Hindlimb muscle (tissue), 1 donor: ENCODE data around the gene PCDHGA11. TPM values are rescaled to one million over a fixed set of nuclear protein-coding genes. Genes with fewer than 3 reads are reported as not detected.
"Not testable (repeated sequence)": the region's sequence is repeated elsewhere in the genome, so short reads cannot be mapped to it uniquely, and the experiment has no call there.

Source experiments
- DNase-seq: peaks from one replicate; pipeline ENCODE4 v3.0.0-alpha.2; 2013
- polyA plus RNA-seq: library from polyadenylated mRNA; unstranded; fragments of 120-200 nt; gene quantifications from one replicate; pipeline ENCODE4 v1.2.1, GENCODE V29; 2013; ENCODE audit not compliant: insufficient read length

Gene PCDHGA11
- polyA plus RNA-seq, 1 donor = 3.0 TPM

GRCh38 chr5:141432308-141432707 lies 11.5 kb downstream of the PCDHGA11 start:
- not testable (repeated sequence) for DNase-seq

- not testable (repeated sequence) for DNase-seq
Measured at GRCh38 chr5:141432726-141433125, 11.9 kb downstream of the PCDHGA11 start.

- DNase-seq = no peak
Measured at GRCh38 chr5:141434006-141434405, 13.2 kb downstream of the PCDHGA11 start.

- DNase-seq = no peak
Measured at GRCh38 chr5:141437221-141437620, 16.4 kb downstream of the PCDHGA11 start.

- DNase-seq = no peak
Measured at GRCh38 chr5:141439411-141440141, 18.7 kb downstream of the PCDHGA11 start.

- no peak for DNase-seq
Measured at GRCh38 chr5:141440341-141440740, 19.5 kb downstream of the PCDHGA11 start.

- no peak for DNase-seq
Measured at GRCh38 chr5:141441571-141442170, 20.8 kb downstream of the PCDHGA11 start.

GRCh38 chr5:141465351-141465750 lies 44.5 kb downstream of the PCDHGA11 start:
- no peak for DNase-seq

Other genes starting within 250 kb of the PCDHGA11 start
- gene PCDHB7, start 248.4 kb upstream of the PCDHGA11 start, polyA plus RNA-seq = 3.2 TPM
- gene PCDHB8, start 243.3 kb upstream of the PCDHGA11 start, polyA plus RNA-seq = 2.1 TPM
- 3.9 TPM for gene PCDHB16, start 238.7 kb upstream of the PCDHGA11 start, polyA plus RNA-seq
- 3.2 TPM for gene PCDHB9, start 233.9 kb upstream of the PCDHGA11 start, polyA plus RNA-seq
- gene PCDHB10, start 228.7 kb upstream of the PCDHGA11 start, polyA plus RNA-seq = 5.3 TPM
- 4.4 TPM for gene PCDHB11, start 221.4 kb upstream of the PCDHGA11 start, polyA plus RNA-seq
- 4.7 TPM for gene PCDHB12, start 212.3 kb upstream of the PCDHGA11 start, polyA plus RNA-seq
- gene PCDHB13, start 207.1 kb upstream of the PCDHGA11 start, polyA plus RNA-seq = 2.8 TPM
- 7.5 TPM for gene PCDHB14, start 197.7 kb upstream of the PCDHGA11 start, polyA plus RNA-seq
- 9.4 TPM for gene PCDHB15, start 175.7 kb upstream of the PCDHGA11 start, polyA plus RNA-seq
- gene SLC25A2, start 117.0 kb upstream of the PCDHGA11 start, polyA plus RNA-seq = not detected
- 76.5 TPM for gene TAF7, start 100.3 kb upstream of the PCDHGA11 start, polyA plus RNA-seq
- 0.77 TPM for gene PCDHGA1, start 90.5 kb upstream of the PCDHGA11 start, polyA plus RNA-seq
- 2.1 TPM for gene PCDHGA2, start 82.3 kb upstream of the PCDHGA11 start, polyA plus RNA-seq
- gene PCDHGA3, start 77.2 kb upstream of the PCDHGA11 start, polyA plus RNA-seq = 1.0 TPM
- 0.45 TPM for gene PCDHGB1, start 71.0 kb upstream of the PCDHGA11 start, polyA plus RNA-seq
- gene PCDHGA4, start 66.0 kb upstream of the PCDHGA11 start, polyA plus RNA-seq = 1.6 TPM
- gene PCDHGB2, start 61.1 kb upstream of the PCDHGA11 start, polyA plus RNA-seq = 2.8 TPM
- gene PCDHGA5, start 56.9 kb upstream of the PCDHGA11 start, polyA plus RNA-seq = 2.6 TPM
- 1.8 TPM for gene PCDHGB3, start 50.8 kb upstream of the PCDHGA11 start, polyA plus RNA-seq
- 4.4 TPM for gene PCDHGA6, start 47.2 kb upstream of the PCDHGA11 start, polyA plus RNA-seq
- gene PCDHGA7, start 38.3 kb upstream of the PCDHGA11 start, polyA plus RNA-seq = 1.6 TPM
- gene PCDHGB4, start 33.4 kb upstream of the PCDHGA11 start, polyA plus RNA-seq = 2.6 TPM
- gene PCDHGA8, start 28.4 kb upstream of the PCDHGA11 start, polyA plus RNA-seq = 0.80 TPM
- gene PCDHGB5, start 23.1 kb upstream of the PCDHGA11 start, polyA plus RNA-seq = 4.1 TPM
- 4.4 TPM for gene PCDHGA9, start 18.3 kb upstream of the PCDHGA11 start, polyA plus RNA-seq
- gene PCDHGB6, start 13.0 kb upstream of the PCDHGA11 start, polyA plus RNA-seq = 4.0 TPM
- 1.6 TPM for gene PCDHGA10, start 8.1 kb upstream of the PCDHGA11 start, polyA plus RNA-seq
- 9.9 TPM for gene PCDHGB7, start 3.4 kb upstream of the PCDHGA11 start, polyA plus RNA-seq
- 2.4 TPM for gene PCDHGA12, start 9.5 kb downstream of the PCDHGA11 start, polyA plus RNA-seq
- 119 TPM for gene PCDHGC3, start 54.9 kb downstream of the PCDHGA11 start, polyA plus RNA-seq
- 1.7 TPM for gene PCDHGC4, start 64.0 kb downstream of the PCDHGA11 start, polyA plus RNA-seq
- 1.1 TPM for gene PCDHGC5, start 68.0 kb downstream of the PCDHGA11 start, polyA plus RNA-seq
- gene DIAPH1, start 197.9 kb downstream of the PCDHGA11 start, polyA plus RNA-seq = 22.7 TPM
- gene HDAC3, start 215.8 kb downstream of the PCDHGA11 start, polyA plus RNA-seq = 48.3 TPM
- 0.12 TPM for gene RELL2, start 215.9 kb downstream of the PCDHGA11 start, polyA plus RNA-seq
- 7.6 TPM for gene FCHSD1, start 230.4 kb downstream of the PCDHGA11 start, polyA plus RNA-seq